SK-N-SH (cell line): Measurements from ENCODE around the gene KLF2. TPM values are rescaled to one million over a fixed set of nuclear protein-coding genes. Genes with fewer than 3 reads are reported as not detected.
"Not testable (repeated sequence)": the region's sequence is repeated elsewhere in the genome, so short reads cannot be mapped to it uniquely, and the experiment has no call there.

ENCODE experiments used
- CTCF ChIA-PET: fragments of 300-600, 350-600 bp; formaldehyde crosslinking; extraction: SDS; loops from one replicate; lab custom pipeline; 2021; lab: Yijun Ruan, JAX
- POLR2A ChIA-PET: fragments of 350-600 bp; sonication (Branson Sonifier 250); formaldehyde crosslinking; extraction: SDS; loops from one replicate; lab custom pipeline; 2020; ENCODE audit warnings: antibody characterized with exemption, inconsistent platforms; lab: Yijun Ruan, JAX
- DNase-seq: peaks from one replicate; pipeline ENCODE4 v3.0.0; 2012
- H2AFZ ChIP-seq: fragments of 200-600 bp; sonication (generic); 2 replicates; pipeline ENCODE4 v1.8.1; 2016; ENCODE audit warnings: antibody characterized with exemption, mild to moderate bottlenecking, low read depth
- H3F3A ChIP-seq: fragments of 200-600 bp; sonication (generic); replicated peaks from 2 replicates; pipeline ENCODE3; 2016; ENCODE audit warnings: antibody characterized with exemption, mild to moderate bottlenecking; ENCODE audit not compliant: insufficient read depth
- H3K27ac ChIP-seq, 2 experiments: fragments of 200-500 bp in 1 of 2; fragments of 200-600 bp in 1 of 2; sonication (Bioruptor generic) in 1 of 2; sonication (generic), shearing (Covaris generic) in 1 of 2; 2 replicates each; pipeline versions ENCODE4 v1.5.1 to v1.6.1; 2014 to 2016; ENCODE audit warnings: low read depth in 2 of 2, inconsistent platforms in 1 of 2, low read length in 1 of 2, mild to moderate bottlenecking in 1 of 2, mixed read lengths in 1 of 2
- H3K27me3 ChIP-seq: fragments of 200-600 bp; sonication (generic), shearing (Covaris generic); 2 replicates; pipeline ENCODE4 v1.6.1; 2016; ENCODE audit warnings: mixed run types; ENCODE audit not compliant: insufficient read depth
- H3K36me3 ChIP-seq, 2 experiments: fragments of 200-500 bp in 1 of 2; fragments of 200-600 bp in 1 of 2; sonication (Bioruptor generic) in 1 of 2; sonication (generic) in 1 of 2; replicated peaks in 1 of 2; 2 replicates each; pipeline versions ENCODE3 to v1.5.1; 2014 to 2016; ENCODE audit warnings: low read length in 1 of 2, mild to moderate bottlenecking in 1 of 2; ENCODE audit not compliant: insufficient read depth in 2 of 2, control insufficient read depth in 1 of 2
- H3K4me1 ChIP-seq, 2 experiments: fragments of 200-500 bp in 1 of 2; fragments of 200-600 bp in 1 of 2; sonication (Bioruptor generic) in 1 of 2; sonication (generic), shearing (Covaris generic) in 1 of 2; 2 replicates each; pipeline versions ENCODE4 v1.5.1 to v1.6.1; 2014 to 2016; ENCODE audit warnings: low read depth in 1 of 2, low read length in 1 of 2, mixed run types in 1 of 2; ENCODE audit not compliant: insufficient read depth in 2 of 2, control insufficient read depth in 1 of 2
- H3K4me2 ChIP-seq: fragments of 200-600 bp; sonication (generic), shearing (Covaris generic); 2 replicates; pipeline ENCODE4 v1.6.1; 2017; ENCODE audit warnings: mixed run types
- H3K4me3 ChIP-seq, 2 experiments: fragments of 200-500 bp in 1 of 2; fragments of 200-600 bp in 1 of 2; sonication (Bioruptor generic) in 1 of 2; sonication (generic), shearing (Covaris generic) in 1 of 2; 2 replicates each; pipeline versions ENCODE4 v1.5.1 to v1.8.1; 2014 to 2016; ENCODE audit warnings: low read depth in 2 of 2, inconsistent platforms in 1 of 2, low read length in 1 of 2, mild to moderate bottlenecking in 1 of 2, mixed read lengths in 1 of 2, moderate library complexity in 1 of 2
- H3K79me2 ChIP-seq: fragments of 200-600 bp; sonication (generic); 2 replicates; pipeline ENCODE4 v1.8.1; 2017; ENCODE audit warnings: mild to moderate bottlenecking; ENCODE audit not compliant: insufficient read depth
- H3K9ac ChIP-seq: fragments of 200-600 bp; sonication (generic); 2 replicates; pipeline ENCODE4 v1.6.1; 2017; ENCODE audit warnings: mixed run types
- H3K9me2 ChIP-seq: fragments of 200-600 bp; sonication (generic); 2 replicates; pipeline ENCODE4 v1.6.1; 2017; ENCODE audit warnings: mixed run types
- H3K9me3 ChIP-seq: fragments of 200-600 bp; sonication (generic); 2 replicates; pipeline ENCODE4 v1.6.1; 2017; ENCODE audit warnings: mixed run types, mild to moderate bottlenecking, moderate library complexity
- H4K20me1 ChIP-seq: fragments of 200-600 bp; sonication (generic); 2 replicates; pipeline ENCODE4 v1.6.1; 2017; ENCODE audit warnings: mild to moderate bottlenecking, mixed run types; ENCODE audit not compliant: insufficient read depth
- CHD2 ChIP-seq: fragments of 150-350 bp; IDR thresholded peaks from 2 replicates; pipeline ENCODE4 v1.6.1; 2018; ENCODE audit warnings: low read length; ENCODE audit not compliant: partially characterized antibody
- EP300 ChIP-seq, 2 experiments: IDR thresholded peaks; 2 replicates each; pipeline versions ENCODE4 v1.4.0 to v1.6.1; 2012; ENCODE audit warnings: borderline replicate concordance in 1 of 2, low read depth in 1 of 2, low read length in 1 of 2
- FOSL2 ChIP-seq: IDR thresholded peaks from 2 replicates; pipeline ENCODE4 v1.4.0; 2012; ENCODE audit warnings: low read depth, mild to moderate bottlenecking, moderate library complexity, borderline replicate concordance
- FOXJ3 ChIP-seq: sonication (generic); formaldehyde crosslinking; IDR thresholded peaks from 2 replicates; pipeline ENCODE4 v1.5.1; 2020; ENCODE audit warnings: mild to moderate bottlenecking, missing genetic modification reagents
- GATA2 ChIP-seq: sonication (generic); formaldehyde crosslinking; IDR thresholded peaks from 2 replicates; pipeline ENCODE4 v1.5.0; 2020; ENCODE audit warnings: mild to moderate bottlenecking, missing genetic modification reagents
- JUND ChIP-seq: IDR thresholded peaks from 2 replicates; pipeline ENCODE4 v1.4.0; 2012
- MAX ChIP-seq: IDR thresholded peaks from 2 replicates; pipeline ENCODE4 v1.4.0; 2012; ENCODE audit warnings: low read depth
- MEF2A ChIP-seq: IDR thresholded peaks from 2 replicates; pipeline ENCODE4 v1.4.0; 2012; ENCODE audit warnings: low read depth, borderline replicate concordance
- MXI1 ChIP-seq: IDR thresholded peaks from 2 replicates; pipeline ENCODE4 v1.6.1; 2012; ENCODE audit warnings: mild to moderate bottlenecking, low read depth, low read length, improper control_type of control experiment
- NRF1 ChIP-seq: IDR thresholded peaks from 2 replicates; pipeline ENCODE4 v1.6.1; 2012; ENCODE audit warnings: low read depth, mild to moderate bottlenecking, low read length
- POLR2AphosphoS5 ChIP-seq: IDR thresholded peaks from 2 replicates; pipeline ENCODE4 v1.6.1; 2012; ENCODE audit warnings: low read depth, low read length
- RFX5 ChIP-seq: IDR thresholded peaks from 2 replicates; pipeline ENCODE4 v1.6.1; 2012; ENCODE audit warnings: mild to moderate bottlenecking, improper control_type of control experiment, low read length
- RXRA ChIP-seq: IDR thresholded peaks from 2 replicates; pipeline ENCODE4 v1.4.0; 2012; ENCODE audit warnings: low read depth, mild to moderate bottlenecking, borderline replicate concordance
- SIN3A ChIP-seq: IDR thresholded peaks from 2 replicates; pipeline ENCODE4 v1.6.1; 2012; ENCODE audit warnings: low read depth, mild to moderate bottlenecking, low read length, moderate library complexity, borderline replicate concordance
- TAF1 ChIP-seq: IDR thresholded peaks from 2 replicates; pipeline ENCODE4 v1.6.1; 2012; ENCODE audit warnings: low read depth, mild to moderate bottlenecking, low read length, moderate library complexity, borderline replicate concordance
- TEAD4 ChIP-seq: IDR thresholded peaks from 2 replicates; pipeline ENCODE4 v1.4.0; 2012; ENCODE audit warnings: mild to moderate bottlenecking, borderline replicate concordance; ENCODE audit not compliant: insufficient read depth
- USF1 ChIP-seq: IDR thresholded peaks from 2 replicates; pipeline ENCODE4 v1.4.0; 2012; ENCODE audit warnings: low read depth, borderline replicate concordance
- WGBS: methylation state at CpG from one replicate; pipeline ENCODE4 v1.1.6; 2017; ENCODE audit warnings: low lambda C conversion rate; 5-methylcytosine and 5-hydroxymethylcytosine counted together
- polyA plus RNA-seq, 3 experiments: library from polyadenylated mRNA; depleted of rRNA; stranded (reverse); fragments of >200 nt; gene quantifications; 2 replicates each; pipeline ENCODE4 v1.2.3, GENCODE V29; 2012
- TF ChIP-seq, protein P1 (sequence below): fragments of 150-350 bp; IDR thresholded peaks from 2 replicates; pipeline ENCODE4 v1.6.1; 2017; ENCODE audit warnings: antibody characterized with exemption, low read length, low read depth, borderline replicate concordance

The KLF2 gene
- polyA plus RNA-seq, 1 of the 3 experiments (the other 2 are of a cell fraction), result 6.9 TPM

GRCh38 chr19:16345457-16345856 lies 20.8 kb downstream of the KLF2 start:
- WGBS, result 89% methylated on average over 4 of the region's 4 CpGs
- no peaks in the 10 kb centered on the region for H3K79me2 ChIP-seq
- no peaks in the 10 kb centered on the region for H3K27me3 ChIP-seq
- POLR2A ChIA-PET, result no interaction called here
- H3K9me3 ChIP-seq, result no peaks in the 10 kb centered on the region
- H3K4me1 ChIP-seq, result no peaks in the 10 kb centered on the region
- peaks cover 12% of the 10 kb centered on the region for H3F3A ChIP-seq
- TF ChIP-seq SIN3A (no peak), CHD2 (no peak), JUND (no peak), MEF2A (no peak), GATA2 (CRISPR knock-in tag) (no peak), FOSL2 (no peak), MXI1 (no peak), POLR2AphosphoS5 (no peak), EP300 (IDR thresholded peaks at IDR 0.05; ENCODE audit: borderline replicate concordance in 1 of 2, low read depth in 1 of 2, low read length in 1 of 2) (no peak), FOXJ3 (CRISPR knock-in tag) (no peak), MAX (no peak), RFX5 (no peak), TEAD4 (no peak), RXRA (no peak), NRF1 (no peak), USF1 (no peak), TAF1 (no peak)
- TF ChIP-seq, protein P1, sequence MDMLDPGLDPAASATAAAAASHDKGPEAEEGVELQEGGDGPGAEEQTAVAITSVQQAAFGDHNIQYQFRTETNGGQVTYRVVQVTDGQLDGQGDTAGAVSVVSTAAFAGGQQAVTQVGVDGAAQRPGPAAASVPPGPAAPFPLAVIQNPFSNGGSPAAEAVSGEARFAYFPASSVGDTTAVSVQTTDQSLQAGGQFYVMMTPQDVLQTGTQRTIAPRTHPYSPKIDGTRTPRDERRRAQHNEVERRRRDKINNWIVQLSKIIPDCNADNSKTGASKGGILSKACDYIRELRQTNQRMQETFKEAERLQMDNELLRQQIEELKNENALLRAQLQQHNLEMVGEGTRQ, result no peak
- H3K9me2 ChIP-seq, result no peaks in the 10 kb centered on the region
- H3K4me2 ChIP-seq, result no peak overlapping the region
- H3K36me3 ChIP-seq, result no peaks in the 10 kb centered on the region
- no peak overlapping the region for H2AFZ ChIP-seq
- no peaks in the 10 kb centered on the region for H4K20me1 ChIP-seq
- DNase-seq, result no peak
- no peak overlapping the region for H3K9ac ChIP-seq
- H3K27ac ChIP-seq, result no peak overlapping the region
- CTCF ChIA-PET, result no interaction called here
- no peak overlapping the region for H3K4me3 ChIP-seq

- POLR2A ChIA-PET, H4K20me1 ChIP-seq, H3K9ac ChIP-seq, H2AFZ ChIP-seq, H3K4me1 ChIP-seq, H3K27me3 ChIP-seq, H3K9me3 ChIP-seq, DNase-seq, H3K79me2 ChIP-seq, H3K36me3 ChIP-seq, H3K4me2 ChIP-seq, H3K4me3 ChIP-seq, H3K27ac ChIP-seq, H3F3A ChIP-seq, H3K9me2 ChIP-seq, CTCF ChIA-PET: not testable (repeated sequence)
- 92% methylated on average over 3 of the region's 4 CpGs for WGBS
These were observed 22.5 kb downstream of the KLF2 start for GRCh38 chr19:16347099-16347498.
